Endothelial cell (in vitro differentiated cells): ENCODE results near the gene LGR6. TPM values are rescaled to one million over a fixed set of nuclear protein-coding genes. Genes with fewer than 3 reads are reported as not detected.

ENCODE experiments used
- DNase-seq: peaks from one replicate; pipeline ENCODE4 v3.0.0; 2021; ENCODE audit warnings: low spot score
- H3K27ac Mint-ChIP-seq: one replicate; pipeline ENCODE4 v1.8.0; 2021; ENCODE audit warnings: mixed read lengths, inconsistent platforms; ENCODE audit not compliant: unreplicated experiment
- H3K27me3 Mint-ChIP-seq: one replicate; pipeline ENCODE4 v1.8.0; 2021; ENCODE audit warnings: mild to moderate bottlenecking, moderate library complexity, mixed read lengths, inconsistent platforms; ENCODE audit not compliant: unreplicated experiment
- H3K36me3 Mint-ChIP-seq: one replicate; pipeline ENCODE4 v1.8.0; 2021; ENCODE audit warnings: mild to moderate bottlenecking, low read depth, mixed read lengths, inconsistent platforms; ENCODE audit not compliant: unreplicated experiment
- H3K4me1 Mint-ChIP-seq: one replicate; pipeline ENCODE4 v1.8.0; 2021; ENCODE audit warnings: mild to moderate bottlenecking, mixed read lengths, inconsistent platforms; ENCODE audit not compliant: unreplicated experiment
- H3K4me3 Mint-ChIP-seq: one replicate; pipeline ENCODE4 v1.8.0; 2021; ENCODE audit warnings: mild to moderate bottlenecking, mixed read lengths, inconsistent platforms; ENCODE audit not compliant: unreplicated experiment
- H3K9me3 Mint-ChIP-seq: one replicate; pipeline ENCODE4 v1.8.0; 2021; ENCODE audit warnings: mixed read lengths, inconsistent platforms; ENCODE audit not compliant: unreplicated experiment
- CTCF ChIP-seq: fragments of 200-600 bp; sonication (generic); IDR thresholded peaks from one replicate; pipeline ENCODE4 v1.5.0; 2021; ENCODE audit warnings: antibody characterized with exemption; ENCODE audit not compliant: unreplicated experiment
- total RNA-seq: library from RNA; stranded (reverse); fragmentation: NEBNext Ultra II Directional; extraction: Animal tissue kit (Norgen Biotek cat#: 25700); gene quantifications from one replicate; pipeline ENCODE4 v1.2.1, GENCODE V29; 2021; ENCODE audit not compliant: unreplicated experiment

Gene LGR6
- total RNA-seq, 1 donor from 2014 or later: 0.23 TPM

- H3K4me1 Mint-ChIP-seq: peaks cover 17% of the 10 kb centered on the region
- H3K36me3 Mint-ChIP-seq: no peaks in the 10 kb centered on the region
- H3K27ac Mint-ChIP-seq: no peak overlapping the region
- no peak overlapping the region for H3K4me3 Mint-ChIP-seq
- no peak for DNase-seq
- TF ChIP-seq CTCF: no peak
- peaks cover 8% of the 10 kb centered on the region for H3K27me3 Mint-ChIP-seq
- no peaks in the 10 kb centered on the region for H3K9me3 Mint-ChIP-seq
Observed at GRCh38 chr1:202311875-202312635, 118.5 kb downstream of the LGR6 start.

- TF ChIP-seq CTCF: peak; percentile 82
- H3K4me3 Mint-ChIP-seq: no peak overlapping the region
Observed at GRCh38 chr1:202315576-202316168, 122.1 kb downstream of the LGR6 start.

GRCh38 chr1:202316186-202316585, 122.6 kb downstream of the LGR6 start:
- Mint-ChIP-seq H3K27ac (no peak overlapping the region), H3K4me3 (no peak overlapping the region), H3K27me3 (peaks cover 5% of the 10 kb centered on the region), H3K4me1 (peaks cover 18% of the 10 kb centered on the region), H3K36me3 (no peaks in the 10 kb centered on the region), H3K9me3 (no peaks in the 10 kb centered on the region)
- TF ChIP-seq CTCF: no peak
- DNase-seq: no peak

More at GRCh38 chr1:202315576-202316168, 122.1 kb downstream of the LGR6 start:
- Mint-ChIP-seq H3K36me3 (no peaks in the 10 kb centered on the region), H3K9me3 (no peaks in the 10 kb centered on the region), H3K4me1 (peaks cover 14% of the 10 kb centered on the region), H3K27ac (no peak overlapping the region), H3K27me3 (peaks cover 5% of the 10 kb centered on the region)
- DNase-seq: peak; percentile 87

GRCh38 chr1:202317941-202318925, 124.6 kb downstream of the LGR6 start:
- Mint-ChIP-seq H3K9me3 (no peaks in the 10 kb centered on the region), H3K27ac (no peak overlapping the region), H3K4me1 (peaks cover 23% of the 10 kb centered on the region), H3K27me3 (peaks cover 3% of the 10 kb centered on the region), H3K4me3 (no peak overlapping the region), H3K36me3 (no peaks in the 10 kb centered on the region)
- no peak for DNase-seq
- TF ChIP-seq CTCF: no peak
